Testis (tissue), 2 donors: Measurements from ENCODE around the gene NHERF1.

Source experiments
- POLR2A ChIP-seq: fragments of 450-650 bp; IDR thresholded peaks from one replicate; pipeline ENCODE4 v1.6.1; 2017; ENCODE audit warnings: antibody characterized with exemption, mild to moderate bottlenecking, moderate library complexity
- TF ChIP-seq, protein P1 (sequence below), 3 experiments: fragments of 450-650 bp in 2 of 3; fragments of 200-600 bp in 1 of 3; sonication (generic) in 1 of 3; IDR thresholded peaks; one replicate each; pipeline ENCODE4 v1.5.1; 2016 to 2019; ENCODE audit warnings: antibody characterized with exemption in 3 of 3, mild to moderate bottlenecking in 2 of 3, moderate library complexity in 1 of 3

DNA sequence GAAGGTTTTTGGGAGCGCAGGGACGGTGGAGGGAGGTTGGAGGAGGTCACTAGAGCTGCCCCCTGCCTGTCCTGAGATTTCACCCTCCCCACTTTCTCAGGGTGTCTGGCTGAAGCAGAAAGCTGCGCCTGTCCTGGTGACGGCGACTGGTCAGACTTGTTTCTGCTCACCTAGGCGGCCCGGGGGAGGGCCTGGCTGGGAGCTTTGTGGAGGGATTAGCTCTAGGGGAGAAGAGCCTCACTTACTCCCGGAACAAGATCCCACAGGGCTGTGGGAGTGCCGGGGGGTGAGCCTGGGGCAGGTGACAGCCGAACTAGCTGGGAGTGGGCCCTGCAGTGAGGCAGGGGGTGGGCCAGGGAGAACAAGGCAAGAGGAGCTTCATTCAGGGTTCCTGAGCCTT is 11.5 kb downstream of the NHERF1 start:
- TF ChIP-seq, protein P1, sequence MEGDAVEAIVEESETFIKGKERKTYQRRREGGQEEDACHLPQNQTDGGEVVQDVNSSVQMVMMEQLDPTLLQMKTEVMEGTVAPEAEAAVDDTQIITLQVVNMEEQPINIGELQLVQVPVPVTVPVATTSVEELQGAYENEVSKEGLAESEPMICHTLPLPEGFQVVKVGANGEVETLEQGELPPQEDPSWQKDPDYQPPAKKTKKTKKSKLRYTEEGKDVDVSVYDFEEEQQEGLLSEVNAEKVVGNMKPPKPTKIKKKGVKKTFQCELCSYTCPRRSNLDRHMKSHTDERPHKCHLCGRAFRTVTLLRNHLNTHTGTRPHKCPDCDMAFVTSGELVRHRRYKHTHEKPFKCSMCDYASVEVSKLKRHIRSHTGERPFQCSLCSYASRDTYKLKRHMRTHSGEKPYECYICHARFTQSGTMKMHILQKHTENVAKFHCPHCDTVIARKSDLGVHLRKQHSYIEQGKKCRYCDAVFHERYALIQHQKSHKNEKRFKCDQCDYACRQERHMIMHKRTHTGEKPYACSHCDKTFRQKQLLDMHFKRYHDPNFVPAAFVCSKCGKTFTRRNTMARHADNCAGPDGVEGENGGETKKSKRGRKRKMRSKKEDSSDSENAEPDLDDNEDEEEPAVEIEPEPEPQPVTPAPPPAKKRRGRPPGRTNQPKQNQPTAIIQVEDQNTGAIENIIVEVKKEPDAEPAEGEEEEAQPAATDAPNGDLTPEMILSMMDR (IDR thresholded peaks at IDR 0.05), result no peak
- TF ChIP-seq POLR2A, result no peak
